Measurements from ENCODE around the gene LAMA5. TPM values are rescaled to one million over a fixed set of nuclear protein-coding genes. Genes with fewer than 3 reads are reported as not detected.

The LAMA5 gene
- total RNA-seq, 2 experiments from 2014 or later, result 0.16 to 0.78 TPM

DNA sequence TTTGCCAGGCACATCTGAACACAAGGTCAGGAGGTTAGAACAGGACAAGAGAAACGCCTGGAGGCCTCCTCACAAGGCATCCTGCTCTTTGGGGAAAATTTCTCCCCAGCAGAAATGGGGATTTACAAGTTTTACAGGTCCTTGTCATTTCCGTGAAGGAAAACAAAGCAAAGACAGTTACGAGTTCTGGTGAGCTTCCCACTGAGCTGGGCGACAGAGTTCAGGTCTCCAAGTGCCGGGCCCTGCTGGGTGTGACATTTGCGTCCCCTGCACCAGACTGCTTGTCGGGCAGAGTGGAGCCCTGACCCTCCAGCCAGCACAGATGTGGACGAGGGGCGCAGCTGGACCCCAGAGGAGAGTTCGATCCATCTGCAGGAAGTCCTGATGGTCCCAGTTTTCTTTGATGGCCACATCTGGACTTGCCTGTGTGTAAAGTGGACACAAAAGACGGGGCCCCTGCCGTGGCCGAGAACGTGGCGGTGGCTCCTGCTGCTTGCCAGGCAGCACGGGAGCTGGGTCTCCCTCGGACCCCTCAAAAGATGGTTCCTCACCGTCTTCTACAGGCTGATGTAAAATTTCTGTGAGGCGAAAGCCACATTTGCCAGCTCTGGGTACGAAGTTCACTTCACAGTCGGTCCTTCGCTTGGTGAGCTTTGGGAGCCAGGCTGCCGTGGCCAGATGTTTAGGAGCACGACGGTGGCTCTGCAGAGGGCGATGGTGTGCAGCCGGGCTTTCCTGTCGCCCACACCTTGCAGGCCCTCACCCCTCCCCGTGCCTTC, 69.5 kb downstream of the LAMA5 start:
- Mint-ChIP-seq H3K9me3 (no peaks in the 10 kb centered on the region), H3K36me3 (ENCODE audit: low read depth) (peaks cover 30% of the 10 kb centered on the region), H3K27me3 (no peaks in the 10 kb centered on the region), H3K4me1 (ENCODE audit: low read depth) (peaks cover 6% of the 10 kb centered on the region), H3K4me3 (no peak overlapping the region), H3K27ac (no peak overlapping the region)
- intact Hi-C loops (cut with DNase I, micrococcal nuclease), result no loop called here
- Histone ChIP-seq H3K9me3 (ENCODE audit: control insufficient read depth in 1 of 2, insufficient read depth in 1 of 2, low read length in 2 of 2) (no peaks in the 10 kb centered on the region), H3K36me3 (ENCODE audit: insufficient read depth, low read length) (peaks cover 21% of the 10 kb centered on the region), H3K4me3 (ENCODE audit: low read length) (no peak overlapping the region), H3K27ac (ENCODE audit: low read depth in 1 of 2, low read length in 2 of 2) (no peak overlapping the region), H3K27me3 (ENCODE audit: control insufficient read depth in 1 of 2, insufficient read depth in 2 of 2, low read length in 2 of 2) (no peaks in the 10 kb centered on the region), H3K4me1 (ENCODE audit: insufficient read depth, low read length) (peaks cover 13% of the 10 kb centered on the region)
- ChIA-PET POLR2A (no interaction called here), CTCF (interaction anchor here (1.8 kb wide), 1 partner anchor 85 kb away, joined by 5 read pairs; no protein-coding TSS in a partner anchor)
- ATAC-seq (ENCODE audit: poor library complexity), result no peak
- DNase-seq, result peak in 1 of 14 experiments; percentile 17
- TF ChIP-seq, protein P1, sequence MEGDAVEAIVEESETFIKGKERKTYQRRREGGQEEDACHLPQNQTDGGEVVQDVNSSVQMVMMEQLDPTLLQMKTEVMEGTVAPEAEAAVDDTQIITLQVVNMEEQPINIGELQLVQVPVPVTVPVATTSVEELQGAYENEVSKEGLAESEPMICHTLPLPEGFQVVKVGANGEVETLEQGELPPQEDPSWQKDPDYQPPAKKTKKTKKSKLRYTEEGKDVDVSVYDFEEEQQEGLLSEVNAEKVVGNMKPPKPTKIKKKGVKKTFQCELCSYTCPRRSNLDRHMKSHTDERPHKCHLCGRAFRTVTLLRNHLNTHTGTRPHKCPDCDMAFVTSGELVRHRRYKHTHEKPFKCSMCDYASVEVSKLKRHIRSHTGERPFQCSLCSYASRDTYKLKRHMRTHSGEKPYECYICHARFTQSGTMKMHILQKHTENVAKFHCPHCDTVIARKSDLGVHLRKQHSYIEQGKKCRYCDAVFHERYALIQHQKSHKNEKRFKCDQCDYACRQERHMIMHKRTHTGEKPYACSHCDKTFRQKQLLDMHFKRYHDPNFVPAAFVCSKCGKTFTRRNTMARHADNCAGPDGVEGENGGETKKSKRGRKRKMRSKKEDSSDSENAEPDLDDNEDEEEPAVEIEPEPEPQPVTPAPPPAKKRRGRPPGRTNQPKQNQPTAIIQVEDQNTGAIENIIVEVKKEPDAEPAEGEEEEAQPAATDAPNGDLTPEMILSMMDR (IDR thresholded peaks at IDR 0.05), result no peak

DNA sequence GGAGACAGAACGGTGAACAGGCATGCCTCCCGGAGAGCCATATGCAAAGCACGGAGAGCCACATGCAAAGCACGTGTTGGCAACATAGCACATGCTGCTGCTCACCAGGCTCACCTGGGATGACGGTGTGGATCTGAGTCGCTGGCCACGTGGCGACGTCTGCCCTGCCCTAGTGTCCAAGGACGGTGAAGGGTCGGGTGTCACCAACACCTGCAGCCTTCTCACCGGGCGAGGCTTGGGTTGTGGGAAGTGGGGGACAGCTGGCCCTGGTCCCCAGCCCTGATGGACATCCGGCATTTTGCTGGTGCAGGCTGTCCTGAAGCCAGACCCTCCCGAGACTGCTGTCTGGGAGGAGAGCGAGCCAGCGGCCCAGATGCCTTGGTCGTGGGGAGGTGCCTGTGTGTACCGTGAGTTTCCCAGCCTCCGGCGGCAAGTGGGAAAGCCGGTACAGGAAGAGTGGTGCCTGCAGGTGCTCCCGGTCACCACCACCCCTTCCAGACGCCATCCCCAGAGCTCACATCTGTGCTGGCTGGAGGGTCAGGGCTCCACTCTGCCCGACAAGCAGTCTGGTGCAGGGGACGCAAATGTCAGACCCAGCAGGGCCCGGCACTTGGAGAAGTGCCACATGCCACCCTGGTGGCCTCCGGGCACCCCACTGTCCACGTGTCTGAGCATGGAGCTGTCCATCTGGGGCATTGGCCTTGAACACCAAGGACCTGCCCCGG, 70.2 kb downstream of the LAMA5 start:
- H3K9me3 Mint-ChIP-seq, result no peaks in the 10 kb centered on the region
- no peak overlapping the region for H3K27ac ChIP-seq (ENCODE audit: low read depth in 1 of 2, low read length in 2 of 2)
- TF ChIP-seq, protein P1 (IDR thresholded peaks at IDR 0.05), result no peak
- peaks cover 13% of the 10 kb centered on the region for H3K4me1 ChIP-seq (ENCODE audit: insufficient read depth, low read length)
- H3K4me3 Mint-ChIP-seq, result no peak overlapping the region
- H3K27me3 ChIP-seq (ENCODE audit: control insufficient read depth in 1 of 2, insufficient read depth in 2 of 2, low read length in 2 of 2), result no peaks in the 10 kb centered on the region
- peaks cover 23% of the 10 kb centered on the region for H3K36me3 ChIP-seq (ENCODE audit: insufficient read depth, low read length)
- no peaks in the 10 kb centered on the region for H3K9me3 ChIP-seq (ENCODE audit: control insufficient read depth in 1 of 2, insufficient read depth in 1 of 2, low read length in 2 of 2)
- DNase-seq (peak in 1 of 14 experiments; percentile 24), ATAC-seq (ENCODE audit: poor library complexity) (no peak)
- no peak overlapping the region for H3K4me3 ChIP-seq (ENCODE audit: low read length)
- no peak overlapping the region for H3K27ac Mint-ChIP-seq
- POLR2A ChIA-PET, result no interaction called here
- H3K27me3 Mint-ChIP-seq, result no peaks in the 10 kb centered on the region
- H3K4me1 Mint-ChIP-seq (ENCODE audit: low read depth), result peaks cover 3% of the 10 kb centered on the region
- intact Hi-C loops (cut with DNase I, micrococcal nuclease), result no loop called here
- peaks cover 32% of the 10 kb centered on the region for H3K36me3 Mint-ChIP-seq (ENCODE audit: low read depth)
- CTCF ChIA-PET, result interaction anchor here (1.8 kb wide), 1 partner anchor 86 kb away, joined by 5 read pairs; no protein-coding TSS in a partner anchor

DNA sequence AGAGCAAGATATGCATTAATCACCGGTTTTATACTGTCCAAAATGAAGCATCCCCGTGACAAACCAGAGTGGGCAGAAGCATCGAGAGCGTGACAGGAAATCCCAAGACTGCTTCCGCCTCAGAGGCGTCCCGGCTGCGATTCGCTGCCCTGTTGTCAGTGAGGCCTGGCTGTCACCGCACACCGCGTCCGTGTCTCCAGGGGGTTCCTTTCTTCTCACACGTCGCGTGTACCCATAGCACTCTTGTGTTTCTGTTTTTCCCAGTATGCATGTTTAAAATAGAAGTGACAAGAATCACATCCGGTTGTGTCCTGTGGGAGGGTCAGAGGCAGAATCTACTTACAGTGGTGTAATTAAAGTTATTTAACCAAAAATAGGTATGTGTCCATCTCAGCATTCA, 72.6 kb downstream of the LAMA5 start:
- no peak for ATAC-seq (ENCODE audit: poor library complexity)
- TF ChIP-seq, protein P1 (IDR thresholded peaks at IDR 0.05), result no peak
- CTCF ChIA-PET, result no interaction called here
- Histone ChIP-seq H3K27me3 (ENCODE audit: control insufficient read depth in 1 of 2, insufficient read depth in 2 of 2, low read length in 2 of 2) (no peaks in the 10 kb centered on the region), H3K4me1 (ENCODE audit: insufficient read depth, low read length) (peaks cover 10% of the 10 kb centered on the region), H3K36me3 (ENCODE audit: insufficient read depth, low read length) (peaks cover 33% of the 10 kb centered on the region), H3K9me3 (ENCODE audit: control insufficient read depth in 1 of 2, insufficient read depth in 1 of 2, low read length in 2 of 2) (no peaks in the 10 kb centered on the region), H3K4me3 (ENCODE audit: low read length) (no peak overlapping the region), H3K27ac (ENCODE audit: low read depth in 1 of 2, low read length in 2 of 2) (no peak overlapping the region)
- Mint-ChIP-seq H3K9me3 (no peaks in the 10 kb centered on the region), H3K27ac (no peak overlapping the region), H3K27me3 (no peaks in the 10 kb centered on the region), H3K36me3 (ENCODE audit: low read depth) (peaks cover 38% of the 10 kb centered on the region), H3K4me3 (no peak overlapping the region), H3K4me1 (ENCODE audit: low read depth) (no peaks in the 10 kb centered on the region)
- intact Hi-C loops (cut with DNase I, micrococcal nuclease), result no loop called here
- DNase-seq, result no peak
- POLR2A ChIA-PET, result no interaction called here
